Measurements from ENCODE around the gene SPACA7.

DNA sequence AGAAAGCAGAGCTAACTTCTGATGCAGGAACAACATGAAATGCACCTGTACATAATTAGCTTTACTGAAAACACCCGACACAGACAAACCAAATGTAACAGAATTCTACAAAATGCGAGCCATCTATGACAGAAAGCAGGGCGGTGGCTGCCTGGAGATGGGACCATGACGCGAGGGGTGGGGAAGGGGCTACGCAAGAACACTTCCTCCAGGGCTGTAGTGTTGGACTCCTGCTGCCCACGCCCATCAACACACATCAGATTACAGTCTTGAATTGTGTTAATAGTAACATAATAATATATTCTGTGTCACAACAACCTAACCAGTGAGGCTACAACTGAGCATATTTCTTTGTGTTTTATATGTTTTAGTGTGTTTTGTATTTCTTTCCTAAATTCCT is 103.2 kb downstream of the SPACA7 start:
- TF ChIP-seq, protein P1, sequence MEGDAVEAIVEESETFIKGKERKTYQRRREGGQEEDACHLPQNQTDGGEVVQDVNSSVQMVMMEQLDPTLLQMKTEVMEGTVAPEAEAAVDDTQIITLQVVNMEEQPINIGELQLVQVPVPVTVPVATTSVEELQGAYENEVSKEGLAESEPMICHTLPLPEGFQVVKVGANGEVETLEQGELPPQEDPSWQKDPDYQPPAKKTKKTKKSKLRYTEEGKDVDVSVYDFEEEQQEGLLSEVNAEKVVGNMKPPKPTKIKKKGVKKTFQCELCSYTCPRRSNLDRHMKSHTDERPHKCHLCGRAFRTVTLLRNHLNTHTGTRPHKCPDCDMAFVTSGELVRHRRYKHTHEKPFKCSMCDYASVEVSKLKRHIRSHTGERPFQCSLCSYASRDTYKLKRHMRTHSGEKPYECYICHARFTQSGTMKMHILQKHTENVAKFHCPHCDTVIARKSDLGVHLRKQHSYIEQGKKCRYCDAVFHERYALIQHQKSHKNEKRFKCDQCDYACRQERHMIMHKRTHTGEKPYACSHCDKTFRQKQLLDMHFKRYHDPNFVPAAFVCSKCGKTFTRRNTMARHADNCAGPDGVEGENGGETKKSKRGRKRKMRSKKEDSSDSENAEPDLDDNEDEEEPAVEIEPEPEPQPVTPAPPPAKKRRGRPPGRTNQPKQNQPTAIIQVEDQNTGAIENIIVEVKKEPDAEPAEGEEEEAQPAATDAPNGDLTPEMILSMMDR (IDR thresholded peaks at IDR 0.05; ENCODE audit: insufficient read depth, low read length): no peak
- no peak for TF ChIP-seq SPI1 (IDR thresholded peaks at IDR 0.05; ENCODE audit: borderline replicate concordance, low read depth)

All from HL-60 (cell line).